HepG2 (cell line): Measurements from ENCODE around the gene ANKMY2. TPM values are rescaled to one million over a fixed set of nuclear protein-coding genes. Genes with fewer than 3 reads are reported as not detected.

ENCODE experiments used
- ATAC-seq: fragments of 200-7000 bp; cut with Tn5 transposase; 3 replicates; pipeline ENCODE4 v1.9.1; 2020; ENCODE audit warnings: mild to moderate bottlenecking, moderate library complexity
- BruUV-seq: library from RNA; stranded (reverse); fragments of 400-500 nt; replicated peaks from 2 replicates; lab custom pipeline; 2021; lab: Mats Ljungman, UMichigan
- CTCF ChIA-PET: fragments of 300-600 bp; formaldehyde crosslinking; extraction: SDS; loops from one replicate; lab custom pipeline; 2021; ENCODE audit warnings: low total read pairs, inconsistent platforms, low intra/inter-chr PET ratio; lab: Yijun Ruan, JAX
- POLR2A ChIA-PET: fragments of 350-600 bp; sonication (Branson Sonifier 250); formaldehyde crosslinking; loops from one replicate; lab custom pipeline; 2020; ENCODE audit warnings: antibody characterized with exemption, inconsistent platforms; lab: Yijun Ruan, JAX
- DNase-seq: peaks from one replicate; pipeline ENCODE4 v3.0.0-alpha.2; 2015; ENCODE audit warnings: low spot score
- FAIRE-seq: peaks from 3 replicates; lab custom pipeline; 2011; peaks lifted over from hg19 to GRCh38; lab: Jason Lieb, UNC
- H2AFZ ChIP-seq: one replicate; pipeline ENCODE4 v1.6.1; 2011; ENCODE audit warnings: low read length, inconsistent platforms
- H3K27ac ChIP-seq: fragments of 300-600 bp; 3 replicates; pipeline ENCODE4 v1.8.0; 2011; ENCODE audit warnings: mixed run types, mild to moderate bottlenecking, mixed read lengths, low read length, inconsistent platforms; ENCODE audit not compliant: insufficient read depth; ENCODE audit errors: extremely low read length
- H3K27me3 ChIP-seq, 2 experiments: fragments of 200-600 bp in 1 of 2; 2 replicates in 1 of 2; 3 replicates in 1 of 2; pipeline versions ENCODE4 v1.6.0 to v1.8.0; 2011; ENCODE audit warnings: low read length in 2 of 2, mild to moderate bottlenecking in 2 of 2, moderate library complexity in 2 of 2, inconsistent platforms in 1 of 2; ENCODE audit not compliant: insufficient read depth in 2 of 2, control insufficient read depth in 1 of 2
- H3K36me3 ChIP-seq, 2 experiments: fragments of 200-600 bp in 1 of 2; replicated peaks in 1 of 2; 2 replicates in 1 of 2; 3 replicates in 1 of 2; pipeline versions ENCODE4 v1.5.1 to v1.8.0; 2011; ENCODE audit warnings: low read length in 2 of 2, inconsistent platforms in 1 of 2; ENCODE audit not compliant: insufficient read depth in 2 of 2, control insufficient read depth in 1 of 2
- H3K4me1 ChIP-seq: 2 replicates; pipeline ENCODE4 v1.5.1; 2012; ENCODE audit warnings: low read length, inconsistent platforms; ENCODE audit not compliant: insufficient read depth
- H3K4me2 ChIP-seq: 2 replicates; pipeline ENCODE4 v1.6.0; 2011; ENCODE audit warnings: low read depth, low read length, inconsistent platforms
- H3K4me3 ChIP-seq, 3 experiments: fragments of 200-600 bp in 1 of 3; sonication (generic), shearing (Covaris generic) in 1 of 3; replicated peaks in 1 of 3; 2 replicates each; pipeline ENCODE4 v1.5.1; 2011 to 2016; ENCODE audit warnings: low read length in 3 of 3, inconsistent platforms in 2 of 3, low read depth in 2 of 3, mild to moderate bottlenecking in 2 of 3, control low read depth in 1 of 3, mixed read lengths in 1 of 3; ENCODE audit not compliant: insufficient read depth in 1 of 3
- H3K79me2 ChIP-seq: one replicate; pipeline ENCODE4 v1.6.1; 2011; ENCODE audit warnings: low read length, inconsistent platforms; ENCODE audit not compliant: insufficient read depth
- H3K9ac ChIP-seq: 2 replicates; pipeline ENCODE4 v1.6.0; 2011; ENCODE audit warnings: mild to moderate bottlenecking, low read depth, low read length, inconsistent platforms; ENCODE audit not compliant: insufficient read depth
- H3K9me3 ChIP-seq: 2 replicates; pipeline ENCODE4 v1.5.1; 2012; ENCODE audit warnings: mild to moderate bottlenecking, low read length
- H4K20me1 ChIP-seq: 2 replicates; pipeline ENCODE4 v1.6.0; 2011; ENCODE audit warnings: inconsistent platforms, mild to moderate bottlenecking, low read length, moderate library complexity; ENCODE audit not compliant: insufficient read depth
- BRF2 ChIP-seq: sonication (generic); formaldehyde crosslinking; IDR thresholded peaks from 2 replicates; pipeline ENCODE4 v1.8.1; 2022; ENCODE audit warnings: mild to moderate bottlenecking, missing genetic modification reagents
- CREB1 ChIP-seq, 2 experiments: fragments of 450-650 bp in 1 of 2; IDR thresholded peaks; 2 replicates each; pipeline ENCODE4 v1.6.1; 2016 to 2017; ENCODE audit warnings: control low read depth in 1 of 2, mild to moderate bottlenecking in 1 of 2, missing compliant biosample characterization in 1 of 2, missing genetic modification characterization in 1 of 2
- TFDP2 ChIP-seq: sonication (generic); formaldehyde crosslinking; IDR thresholded peaks from 2 replicates; pipeline ENCODE4 v1.4.0; 2020; ENCODE audit warnings: missing genetic modification reagents
- WGBS: methylation state at CpG from one replicate; pipeline ENCODE4 v1.1.6; 2017; ENCODE audit warnings: low lambda C conversion rate; 5-methylcytosine and 5-hydroxymethylcytosine counted together
- in situ Hi-C: cut with HindIII; loops from 2 replicates; pipeline ENCODE4 v1.10.0; 2017; ENCODE audit warnings: low pct_unique_long_range_greater_than_20kb; ENCODE audit not compliant: extremely low pct_ligation_motif_present
- intact Hi-C: fragments of 100-400 bp; cut with micrococcal nuclease; formaldehyde crosslinking; loops from one replicate; pipeline ENCODE4 v1.10.0; 2022; ENCODE audit not compliant: unreplicated experiment
- polyA plus RNA-seq, 8 experiments: library from polyadenylated mRNA; depleted of rRNA in 3 of 8; stranded (reverse) in 7 of 8; unstranded in 1 of 8; fragments of >200 nt; fragmentation: Illumina TruSeq in 4 of 8; extraction: Trizol in 4 of 8; gene quantifications; 2 replicates each; pipeline versions ENCODE4 v1.2.1 to v1.2.3, GENCODE V29; 2011 to 2016; ENCODE audit warnings: low read depth in 4 of 8, missing spikeins in 1 of 8, mixed read lengths in 1 of 8; ENCODE audit not compliant: insufficient read depth in 1 of 8
- total RNA-seq, 5 experiments: library from RNA; depleted of rRNA; stranded (reverse); fragments of >200 nt; fragmentation: Illumina TruSeq; extraction: Trizol; gene quantifications; 2 replicates each; pipeline ENCODE4 v1.2.3, GENCODE V29; 2016; ENCODE audit warnings: low read depth in 1 of 5
- TF ChIP-seq, protein P1 (sequence below): sonication (generic); formaldehyde crosslinking; IDR thresholded peaks from 2 replicates; pipeline ENCODE4 v1.4.0; 2020; ENCODE audit warnings: missing genetic modification reagents, borderline replicate concordance

The ANKMY2 gene
- total and polyA plus RNA-seq, 2 of the 13 experiments (the other 11 are each of a cell fraction or from before 2014, with no cell fraction given), result 12.2 to 21.6 TPM

GRCh38 chr7:16657656-16658279 is 12.2 kb upstream of the ANKMY2 start:
- ChIA-PET CTCF (no interaction called here), POLR2A (no interaction called here)
- BruUV-seq, result no TSS peak

More at GRCh38 chr7:16657656-16658279, 12.2 kb upstream of the ANKMY2 start:
- Histone ChIP-seq H3K9me3 (no peaks in the 10 kb centered on the region), H3K27ac (no peak overlapping the region), H3K79me2 (peaks cover 84% of the 10 kb centered on the region), H3K4me1 (peaks cover 29% of the 10 kb centered on the region), H3K4me2 (no peak overlapping the region), H3K36me3 (no peaks in the 10 kb centered on the region), H3K27me3 (no peaks in the 10 kb centered on the region), H2AFZ (no peak overlapping the region), H3K9ac (no peak overlapping the region), H3K4me3 (no peak overlapping the region), H4K20me1 (peaks cover 3% of the 10 kb centered on the region; the same call in 1 of the 2 replicates)
- no peak for FAIRE-seq
- intact Hi-C loops, result no loop called here
- no peak for DNase-seq
- in situ Hi-C loops, result no loop called here
- 98% methylated on average over 4 of the region's 4 CpGs for WGBS
- TF ChIP-seq CREB1 (IDR thresholded peaks at IDR 0.05), result no peak
- TF ChIP-seq CREB1 (CRISPR knock-in tag; IDR thresholded peaks at IDR 0.05), result no peak
- TF ChIP-seq, protein P1, sequence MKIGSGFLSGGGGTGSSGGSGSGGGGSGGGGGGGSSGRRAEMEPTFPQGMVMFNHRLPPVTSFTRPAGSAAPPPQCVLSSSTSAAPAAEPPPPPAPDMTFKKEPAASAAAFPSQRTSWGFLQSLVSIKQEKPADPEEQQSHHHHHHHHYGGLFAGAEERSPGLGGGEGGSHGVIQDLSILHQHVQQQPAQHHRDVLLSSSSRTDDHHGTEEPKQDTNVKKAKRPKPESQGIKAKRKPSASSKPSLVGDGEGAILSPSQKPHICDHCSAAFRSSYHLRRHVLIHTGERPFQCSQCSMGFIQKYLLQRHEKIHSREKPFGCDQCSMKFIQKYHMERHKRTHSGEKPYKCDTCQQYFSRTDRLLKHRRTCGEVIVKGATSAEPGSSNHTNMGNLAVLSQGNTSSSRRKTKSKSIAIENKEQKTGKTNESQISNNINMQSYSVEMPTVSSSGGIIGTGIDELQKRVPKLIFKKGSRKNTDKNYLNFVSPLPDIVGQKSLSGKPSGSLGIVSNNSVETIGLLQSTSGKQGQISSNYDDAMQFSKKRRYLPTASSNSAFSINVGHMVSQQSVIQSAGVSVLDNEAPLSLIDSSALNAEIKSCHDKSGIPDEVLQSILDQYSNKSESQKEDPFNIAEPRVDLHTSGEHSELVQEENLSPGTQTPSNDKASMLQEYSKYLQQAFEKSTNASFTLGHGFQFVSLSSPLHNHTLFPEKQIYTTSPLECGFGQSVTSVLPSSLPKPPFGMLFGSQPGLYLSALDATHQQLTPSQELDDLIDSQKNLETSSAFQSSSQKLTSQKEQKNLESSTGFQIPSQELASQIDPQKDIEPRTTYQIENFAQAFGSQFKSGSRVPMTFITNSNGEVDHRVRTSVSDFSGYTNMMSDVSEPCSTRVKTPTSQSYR (CRISPR knock-in tag), result peak; percentile 38; the same call in 1 of the 2 replicates
- TF ChIP-seq TFDP2 (CRISPR knock-in tag), result no peak
- TF ChIP-seq BRF2, result no peak
- ATAC-seq, result no peak; the same call in 2 of the 3 replicates
